ENCODE measurements around the gene ZCCHC14.
"Not testable (repeated sequence)": the region's sequence is repeated elsewhere in the genome, so short reads cannot be mapped to it uniquely, and the experiment has no call there.

Gene ZCCHC14

GRCh38 chr16:87404764-87405625, 87.8 kb downstream of the ZCCHC14 start:
- DNase-seq = no peak

DNA sequence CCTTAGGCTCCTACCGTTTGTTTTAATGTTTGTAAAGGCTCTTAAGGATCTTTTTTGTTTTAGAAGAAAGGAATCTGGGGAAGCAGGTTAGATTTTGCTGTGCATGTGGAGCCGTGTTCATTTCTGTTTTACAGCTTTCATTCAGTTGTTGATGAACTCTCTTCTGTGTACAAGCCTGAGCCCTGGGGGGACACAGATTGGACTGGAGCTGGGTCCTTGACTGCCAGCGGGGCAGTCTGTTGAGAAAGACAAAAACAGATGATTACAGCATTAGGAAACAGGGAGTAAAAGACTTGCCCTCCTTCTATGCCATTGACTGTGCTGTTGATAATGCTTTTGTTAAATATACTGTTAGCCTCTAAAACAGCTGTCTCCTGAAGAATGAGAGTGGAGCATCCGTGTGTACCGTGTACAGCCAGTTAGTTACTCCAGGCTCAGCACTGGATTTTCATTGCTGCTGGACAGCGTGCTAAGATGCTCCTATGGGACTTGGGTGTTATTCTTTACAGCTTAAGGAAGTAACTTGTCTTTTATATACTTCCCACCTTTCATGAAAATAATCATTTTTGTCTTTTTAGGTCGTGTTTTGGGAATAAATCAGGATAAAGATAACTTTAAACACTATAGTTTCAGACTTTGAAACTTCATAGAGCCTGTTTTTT, 97.5 kb downstream of the ZCCHC14 start:
- DNase-seq = no peak

DNA sequence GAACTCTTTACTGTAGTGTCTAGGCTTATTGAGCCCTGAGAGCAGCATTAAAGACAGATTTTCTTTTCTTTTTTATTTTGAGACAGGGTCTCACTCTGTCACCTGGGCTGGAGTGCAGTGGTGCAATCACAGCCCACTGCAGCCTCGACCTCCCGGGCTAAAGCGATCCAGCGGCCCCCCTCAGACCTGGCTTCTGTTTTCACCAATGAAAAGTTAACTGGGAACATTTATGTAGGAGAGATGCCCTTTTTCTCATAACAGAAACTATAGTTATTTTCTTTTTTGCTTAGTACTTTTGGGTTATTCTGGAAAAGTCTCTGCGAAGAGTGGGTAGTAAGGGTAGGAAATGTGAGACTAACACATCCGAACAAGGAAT, 99.2 kb downstream of the ZCCHC14 start:
- no peak for DNase-seq

- peak; percentile 21 for DNase-seq
Measured at GRCh38 chr16:87392821-87393679, 99.8 kb downstream of the ZCCHC14 start.

- DNase-seq = peak; percentile 78
Measured at GRCh38 chr16:87391950-87392820, 100.6 kb downstream of the ZCCHC14 start, which contains the start of gene MAP1LC3B. MAP1LC3B (plus strand) TSS chr16:87392336; CDS start chr16:87392428, 92 bp downstream.

DNA sequence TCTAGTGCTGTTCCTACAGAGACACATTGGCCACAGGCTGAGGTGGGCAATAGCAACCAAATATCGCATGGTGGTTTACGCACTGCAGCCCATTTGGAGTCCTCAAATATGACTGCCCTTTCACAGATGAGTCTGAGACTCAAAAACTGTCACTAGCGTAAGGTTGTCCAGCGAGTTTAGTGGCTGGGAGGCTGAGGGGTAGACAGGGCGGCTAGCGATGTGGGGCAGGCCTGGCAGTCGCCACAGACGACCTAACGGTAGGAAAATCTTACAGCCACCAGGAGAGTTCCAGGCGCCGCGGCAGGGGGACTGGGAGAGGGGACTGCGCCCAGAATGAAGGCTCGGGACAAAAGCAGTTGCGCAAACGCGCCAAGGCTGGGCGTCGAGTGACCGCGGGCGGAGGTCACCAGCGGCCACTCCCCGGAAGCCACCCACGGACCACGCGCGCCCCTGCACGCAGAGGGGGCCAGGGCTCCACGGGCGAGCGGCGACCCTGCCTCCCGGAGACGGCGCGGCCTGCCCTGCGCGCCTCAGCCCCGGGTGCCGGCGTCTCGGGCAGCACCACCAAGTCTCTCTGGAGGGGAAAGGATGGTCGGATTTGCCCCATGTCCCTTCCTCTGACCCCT, 101.4 kb downstream of the ZCCHC14 start:
- no peak for DNase-seq

GRCh38 chr16:87390641-87391323, 102.0 kb downstream of the ZCCHC14 start:
- DNase-seq = no peak

DNA sequence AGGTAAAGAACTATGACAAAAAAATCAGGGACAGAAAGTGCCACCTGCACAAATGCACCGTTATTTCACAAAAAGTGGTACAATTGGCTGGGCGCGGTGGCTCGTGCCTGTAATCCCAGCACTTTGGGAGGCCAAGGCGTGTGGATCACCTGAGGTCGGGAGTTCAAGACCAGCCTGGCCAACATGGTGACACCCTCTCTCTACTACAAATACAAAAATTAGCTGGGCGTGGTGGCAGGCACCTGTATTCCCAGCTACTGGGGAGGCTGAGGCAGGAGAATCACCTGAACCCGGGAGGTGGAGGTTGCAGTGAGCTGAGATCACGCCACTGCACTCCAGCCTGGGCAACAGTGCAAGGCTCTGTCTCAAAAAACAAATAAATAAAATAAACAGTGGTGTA, 102.9 kb downstream of the ZCCHC14 start:
- DNase-seq = not testable (repeated sequence)

DNA sequence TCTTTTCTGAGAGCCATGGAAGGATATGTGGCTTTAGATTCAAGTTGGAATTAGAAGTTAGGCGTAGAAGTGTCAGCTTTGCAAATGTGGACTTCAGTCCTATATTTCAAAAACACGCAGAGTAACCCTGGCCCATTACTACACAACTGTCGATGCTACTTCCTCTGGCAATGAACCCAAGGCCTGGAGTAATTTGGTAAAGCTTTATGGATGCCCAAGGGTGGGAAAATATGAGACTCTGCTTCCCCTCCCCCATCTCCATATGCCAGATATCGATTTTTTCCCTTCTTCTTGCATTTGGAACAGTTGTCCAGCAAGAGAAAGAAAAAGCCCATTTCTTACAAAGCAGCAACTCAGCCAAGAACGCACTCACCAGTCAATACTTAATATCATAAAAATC, 103.6 kb downstream of the ZCCHC14 start:
- no peak for DNase-seq

- no peak for DNase-seq
Measured at GRCh38 chr16:87388818-87389134, 104.0 kb downstream of the ZCCHC14 start.

- peak; percentile 92 for DNase-seq
Measured at GRCh38 chr16:87387942-87388817, 104.6 kb downstream of the ZCCHC14 start.

GRCh38 chr16:87384875-87385167, 108.0 kb downstream of the ZCCHC14 start:
- DNase-seq = not testable (repeated sequence)

- DNase-seq = peak; percentile 28
Measured at GRCh38 chr16:87384162-87384874, 108.5 kb downstream of the ZCCHC14 start.

- DNase-seq = peak; percentile 56
Measured at GRCh38 chr16:87383505-87384161, 109.2 kb downstream of the ZCCHC14 start, which contains the start of gene FBXO31. FBXO31 (minus strand) TSS chr16:87383776; CDS start chr16:87383744, 32 bp downstream.

GRCh38 chr16:87382023-87382785, 110.6 kb downstream of the ZCCHC14 start:
- DNase-seq = no peak

DNA sequence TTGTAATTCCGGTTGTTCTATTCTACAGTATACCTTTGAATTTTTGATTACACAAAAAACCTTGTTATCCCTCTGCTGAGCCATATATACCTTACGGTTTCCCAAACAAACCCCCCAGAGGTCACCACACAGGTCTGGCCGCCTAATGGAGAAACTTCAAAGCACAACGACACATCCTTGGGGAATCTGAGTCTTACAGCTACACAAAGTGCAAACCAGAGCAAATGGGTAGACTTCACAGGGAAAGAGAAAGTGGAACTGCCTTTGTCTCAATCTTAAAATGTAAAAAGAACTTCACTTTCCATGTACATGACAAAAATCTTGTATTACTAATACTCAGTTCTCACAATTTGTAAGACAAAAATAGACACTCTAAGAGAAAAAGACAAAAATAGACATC, 111.9 kb downstream of the ZCCHC14 start:
- no peak for DNase-seq

- DNase-seq = no peak
Measured at GRCh38 chr16:87380403-87380802, 112.4 kb downstream of the ZCCHC14 start.

GRCh38 chr16:87379312-87379752, 113.5 kb downstream of the ZCCHC14 start:
- not testable (repeated sequence) for DNase-seq

Data from NCI-H1105 treated with DMSO at 0.1 percent for 48 hours (cell line).